ENCODE results near the gene GXYLT2.

- TF ChIP-seq CTCF (IDR thresholded peaks at IDR 0.05) = peak in 1 of 5 experiments; percentile 3
- no peak for TF ChIP-seq POLR2A (IDR thresholded peaks at IDR 0.05)
Measured at GRCh38 chr3:72995337-72995736, 107.5 kb downstream of the GXYLT2 start.

All from transverse colon (tissue), 3 donors.